Prostate gland (tissue), 2 donors: Measurements from ENCODE around the gene RABGAP1L. TPM values are rescaled to one million over a fixed set of nuclear protein-coding genes. Genes with fewer than 3 reads are reported as not detected.

Experiments
- DNase-seq: peaks from one replicate; pipeline ENCODE4 v3.0.0-alpha.2; 2019; ENCODE audit warnings: low spot score
- H3K27ac ChIP-seq, 2 donors: fragments of 200-600 bp; sonication (generic); 2 replicates each; pipeline ENCODE4 v1.5.1; 2017 to 2019
- H3K27me3 ChIP-seq: fragments of 200-600 bp; sonication (generic); replicated peaks from 2 replicates; pipeline ENCODE4 v1.5.1; 2019; ENCODE audit not compliant: insufficient read depth
- H3K36me3 ChIP-seq, 2 donors: fragments of 200-600 bp; sonication (generic); 1 replicate in 1 of 2; 2 replicates in 1 of 2; pipeline versions ENCODE4 v1.5.1 to v1.8.1; 2017 to 2019
- H3K4me1 ChIP-seq: fragments of 200-600 bp; sonication (generic); replicated peaks from 2 replicates; pipeline ENCODE4 v1.5.1; 2019
- H3K4me3 ChIP-seq, 2 donors: fragments of 200-600 bp; sonication (generic); 2 replicates each; pipeline ENCODE4 v1.5.1; 2017 to 2019
- H3K9me3 ChIP-seq: fragments of 200-600 bp; sonication (generic); 2 replicates; pipeline ENCODE4 v1.5.1; 2017
- CTCF ChIP-seq, 4 experiments: fragments of 200-600 bp in 2 of 4; fragments of 450-650 bp in 2 of 4; sonication (generic) in 2 of 4; IDR thresholded peaks; 1 replicate in 3 of 4; 2 replicates in 1 of 4; pipeline ENCODE4 v1.5.1; 2016 to 2019; ENCODE audit warnings: antibody characterized with exemption in 4 of 4, mild to moderate bottlenecking in 2 of 4, moderate library complexity in 2 of 4
- POLR2A ChIP-seq: fragments of 450-650 bp; IDR thresholded peaks from one replicate; pipeline ENCODE4 v1.6.1; 2016; ENCODE audit warnings: antibody characterized with exemption, mild to moderate bottlenecking
- POLR2AphosphoS5 ChIP-seq: sonication (generic); formaldehyde crosslinking; IDR thresholded peaks from one replicate; pipeline ENCODE4 v1.6.1; 2017; ENCODE audit warnings: antibody characterized with exemption
- WGBS: methylation state at CpG from one replicate; pipeline ENCODE4 v1.1.5; 2018; 5-methylcytosine and 5-hydroxymethylcytosine counted together
- intact Hi-C: fragments of 100-400 bp; cut with DNase I; formaldehyde crosslinking; loops from one replicate; pipeline ENCODE4 v1.14.2; 2022
- total RNA-seq, 2 donors: library from RNA; depleted of rRNA; stranded (reverse); fragments of >200 nt; gene quantifications; one replicate each; pipeline ENCODE4 v1.1.0, GENCODE V29; 2016

RABGAP1L gene
- total RNA-seq, 2 donors from 2014 or later, result 32.3 to 41.5 TPM

DNA sequence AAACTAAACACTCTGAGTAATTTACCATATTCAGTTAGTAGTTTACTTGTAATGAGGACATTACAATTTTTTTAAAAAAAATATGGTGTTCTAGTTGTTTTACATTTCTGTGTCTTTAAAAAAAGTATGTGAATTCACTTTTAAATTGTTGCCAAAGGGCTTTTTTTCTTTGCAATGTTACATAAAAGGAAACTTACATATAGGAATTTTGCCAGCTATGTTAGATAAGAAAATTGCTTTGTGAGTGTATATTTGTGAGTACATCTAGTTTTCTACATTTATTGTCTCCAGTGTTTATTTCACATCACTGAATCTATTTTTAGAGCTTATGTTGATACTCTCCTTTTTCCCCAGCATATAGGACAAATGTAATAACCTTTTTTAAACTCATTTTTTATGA, 495.2 kb downstream of the RABGAP1L start:
- Histone ChIP-seq H3K27ac (no peak overlapping the region), H3K9me3 (no peaks in the 10 kb centered on the region), H3K27me3 (no peaks in the 10 kb centered on the region), H3K4me3 (no peak overlapping the region), H3K4me1 (no peaks in the 10 kb centered on the region), H3K36me3 (no peaks in the 10 kb centered on the region)
- no peak for TF ChIP-seq POLR2AphosphoS5
- no peak for TF ChIP-seq POLR2A
- TF ChIP-seq CTCF (IDR thresholded peaks at IDR 0.05), result no peak
- DNase-seq, result no peak
- intact Hi-C loops, result no loop called here

- no peak for DNase-seq
- intact Hi-C loops, result no loop called here
- H3K27ac ChIP-seq, result no peak overlapping the region
- WGBS, result 55% methylated on average over 1 of the region's 1 CpG
- TF ChIP-seq POLR2AphosphoS5 (no peak), POLR2A (no peak), CTCF (IDR thresholded peaks at IDR 0.05) (no peak)
- H3K4me3 ChIP-seq, result no peak overlapping the region
- H3K9me3 ChIP-seq, result no peaks in the 10 kb centered on the region
- H3K27me3 ChIP-seq, result no peaks in the 10 kb centered on the region
- no peaks in the 10 kb centered on the region for H3K36me3 ChIP-seq
- H3K4me1 ChIP-seq, result no peaks in the 10 kb centered on the region
Observed at GRCh38 chr1:174656409-174657059, 497.2 kb downstream of the RABGAP1L start.

GRCh38 chr1:174657411-174657810, 498.1 kb downstream of the RABGAP1L start:
- H3K27ac ChIP-seq, result no peak overlapping the region
- no peak for DNase-seq
- no peaks in the 10 kb centered on the region for H3K27me3 ChIP-seq
- H3K4me1 ChIP-seq, result no peaks in the 10 kb centered on the region
- no peaks in the 10 kb centered on the region for H3K36me3 ChIP-seq
- no peak for TF ChIP-seq POLR2A
- TF ChIP-seq POLR2AphosphoS5, result no peak
- TF ChIP-seq CTCF (IDR thresholded peaks at IDR 0.05), result no peak
- intact Hi-C loops, result no loop called here
- no peaks in the 10 kb centered on the region for H3K9me3 ChIP-seq
- no peak overlapping the region for H3K4me3 ChIP-seq

DNA sequence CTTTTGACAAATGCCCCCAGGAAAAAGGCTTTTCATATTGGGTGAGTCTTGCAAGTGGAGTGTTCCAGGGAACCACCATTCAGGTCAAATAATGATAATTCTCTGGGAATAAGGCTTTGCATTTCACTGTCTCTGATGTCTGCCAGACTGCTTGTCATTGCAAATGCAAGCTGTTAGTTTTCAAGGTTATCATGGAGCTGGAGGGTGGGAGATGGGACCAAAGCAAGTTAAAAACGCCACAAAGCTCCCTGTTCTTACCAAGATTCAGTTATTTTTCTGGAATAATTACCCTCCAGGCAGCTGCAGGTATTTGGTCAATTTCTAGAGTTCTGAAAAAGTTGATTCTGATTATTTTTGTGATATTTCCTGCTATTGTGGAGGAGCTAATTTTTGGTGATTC, 498.6 kb downstream of the RABGAP1L start:
- no peak for DNase-seq
- Histone ChIP-seq H3K4me1 (no peaks in the 10 kb centered on the region), H3K4me3 (no peak overlapping the region), H3K9me3 (no peaks in the 10 kb centered on the region), H3K27me3 (no peaks in the 10 kb centered on the region), H3K27ac (no peak overlapping the region), H3K36me3 (no peaks in the 10 kb centered on the region)
- intact Hi-C loops, result no loop called here
- 88% methylated on average over 1 of the region's 1 CpG for WGBS
- TF ChIP-seq CTCF (IDR thresholded peaks at IDR 0.05) (no peak), POLR2AphosphoS5 (no peak), POLR2A (no peak)

DNA sequence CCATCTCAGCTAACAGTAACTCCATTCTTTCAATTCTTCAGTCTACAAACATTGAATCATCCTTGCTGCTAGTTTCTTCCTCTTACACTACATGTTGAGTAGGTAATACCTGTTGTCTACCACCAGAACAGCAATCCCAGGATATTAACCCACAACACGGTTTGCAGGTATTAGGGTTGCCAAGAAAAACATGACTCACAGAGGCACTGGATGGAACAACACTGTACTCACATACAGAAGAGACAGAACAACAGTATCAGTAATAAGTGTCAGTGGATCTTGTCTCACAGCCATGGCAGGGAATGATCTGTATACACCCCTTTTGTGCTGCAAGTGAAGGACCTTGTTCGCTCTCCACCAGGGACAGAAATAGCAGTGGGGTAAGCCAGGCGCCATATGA, 500.5 kb downstream of the RABGAP1L start:
- no peaks in the 10 kb centered on the region for H3K9me3 ChIP-seq
- intact Hi-C loops, result no loop called here
- H3K4me3 ChIP-seq, result no peak overlapping the region
- no peak for DNase-seq
- H3K4me1 ChIP-seq, result no peaks in the 10 kb centered on the region
- 81% methylated on average over 3 of the region's 3 CpGs for WGBS
- H3K36me3 ChIP-seq, result no peaks in the 10 kb centered on the region
- H3K27ac ChIP-seq, result no peak overlapping the region
- no peaks in the 10 kb centered on the region for H3K27me3 ChIP-seq
- TF ChIP-seq POLR2A (no peak), POLR2AphosphoS5 (no peak), CTCF (IDR thresholded peaks at IDR 0.05) (no peak)
